GM12801 (cell line): ENCODE results near the gene CPA5.

ENCODE experiments used
- CTCF ChIP-seq: IDR thresholded peaks from one replicate; pipeline ENCODE4 v1.5.1; 2011; ENCODE audit warnings: control low read depth; ENCODE audit not compliant: insufficient read length; ENCODE audit errors: extremely low read depth

Gene CPA5

GRCh38 chr7:130353196-130353595 lies 8.6 kb downstream of the CPA5 start:
- no peak for TF ChIP-seq CTCF

GRCh38 chr7:130356121-130356875 lies 11.7 kb downstream of the CPA5 start:
- TF ChIP-seq CTCF = no peak

DNA sequence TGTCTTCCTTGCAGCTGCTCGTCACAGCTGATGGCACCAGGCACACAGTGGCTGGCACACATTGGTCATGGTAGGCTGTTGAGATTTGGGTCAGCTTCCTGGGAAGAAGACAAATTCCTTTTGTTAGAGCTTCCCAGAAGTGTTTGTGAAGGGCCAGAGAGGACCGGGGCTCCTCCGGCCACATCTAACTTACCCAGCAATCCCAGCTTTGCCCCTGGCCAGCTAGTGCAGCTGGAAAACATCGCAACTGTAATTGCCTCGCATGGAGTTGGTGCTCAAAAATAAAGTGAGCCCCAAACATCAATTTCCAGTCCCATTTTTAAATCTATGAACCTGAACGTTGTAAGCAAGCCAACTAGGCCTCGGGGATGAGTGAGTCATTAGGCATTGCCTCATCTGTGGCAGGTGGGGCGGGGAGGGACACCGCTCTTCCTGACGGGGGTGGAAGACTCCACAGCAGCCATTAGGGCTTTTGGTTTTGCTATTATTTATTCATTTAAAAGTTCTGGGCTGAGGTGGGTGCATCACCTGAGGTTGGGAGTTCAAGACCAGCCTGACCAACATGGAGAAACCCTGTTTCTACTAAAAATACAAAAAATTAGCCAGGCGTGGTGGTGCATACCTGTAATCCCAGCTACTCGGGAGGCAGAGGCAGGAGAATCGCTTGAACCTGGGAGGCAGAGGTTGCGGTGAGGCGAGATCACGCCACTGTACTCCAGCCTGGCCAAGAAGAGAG lies 12.4 kb downstream of the CPA5 start:
- TF ChIP-seq CTCF = no peak

- no peak for TF ChIP-seq CTCF
Measured at GRCh38 chr7:130358471-130358870, 13.9 kb downstream of the CPA5 start.

DNA sequence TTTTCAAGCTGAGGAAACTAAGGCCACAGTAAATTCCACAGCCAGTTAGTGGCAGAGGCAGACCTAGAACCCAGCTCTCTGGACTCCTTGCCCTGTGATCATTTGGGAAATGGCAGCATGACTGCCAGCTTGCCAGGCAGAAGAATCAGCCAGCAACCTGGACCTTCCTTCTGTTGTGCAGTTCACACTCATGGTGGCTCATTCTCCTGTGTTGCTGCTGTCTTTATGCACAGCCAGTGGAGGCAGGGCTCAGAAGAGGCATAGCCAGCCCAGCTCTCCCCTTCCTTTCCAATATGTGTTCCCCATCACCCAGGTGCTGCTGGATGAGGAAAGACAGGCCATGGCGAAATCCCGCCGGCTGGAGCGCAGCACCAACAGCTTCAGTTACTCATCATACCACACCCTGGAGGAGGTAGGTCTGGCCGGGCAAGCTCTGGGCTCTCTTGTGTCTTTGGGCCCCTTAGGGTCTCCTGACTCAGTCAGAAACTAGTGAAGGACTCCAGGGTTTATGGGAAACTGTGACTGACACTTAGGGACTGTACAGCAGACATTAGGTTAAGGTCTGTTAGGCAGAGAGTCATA lies 14.8 kb downstream of the CPA5 start:
- no peak for TF ChIP-seq CTCF

GRCh38 chr7:130360518-130360917 lies 15.9 kb downstream of the CPA5 start:
- no peak for TF ChIP-seq CTCF

- TF ChIP-seq CTCF = no peak
Measured at GRCh38 chr7:130361681-130362080, 17.1 kb downstream of the CPA5 start.
